Smooth muscle cell (in vitro differentiated cells): ENCODE data around the gene GSPT2. TPM values are rescaled to one million over a fixed set of nuclear protein-coding genes. Genes with fewer than 3 reads are reported as not detected.

Source experiments
- DNase-seq: peaks from one replicate; lab custom pipeline; 2025; ENCODE audit not compliant: unreplicated experiment; lab: John Stamatoyannopoulos, UW
- H2AFZ ChIP-seq: fragments of 200-600 bp; sonication (generic); 2 replicates; pipeline ENCODE4 v1.6.0; 2016; ENCODE audit warnings: antibody characterized with exemption, low read depth, mild to moderate bottlenecking
- H3F3A ChIP-seq: fragments of 200-600 bp; sonication (generic); 2 replicates; pipeline ENCODE4 v1.6.0; 2017; ENCODE audit warnings: antibody characterized with exemption, low read depth
- H3K27ac ChIP-seq: fragments of 200-600 bp; sonication (generic); 2 replicates; pipeline ENCODE4 v1.5.1; 2016; ENCODE audit warnings: low read depth, mild to moderate bottlenecking
- H3K27me3 ChIP-seq: fragments of 200-600 bp; sonication (generic); 2 replicates; pipeline ENCODE4 v1.6.1; 2016; ENCODE audit warnings: low read depth, mild to moderate bottlenecking
- H3K36me3 ChIP-seq: fragments of 200-600 bp; sonication (generic); 2 replicates; pipeline ENCODE4 v1.5.1; 2016; ENCODE audit warnings: low read depth
- H3K4me1 ChIP-seq: fragments of 200-600 bp; sonication (generic); 2 replicates; pipeline ENCODE4 v1.5.1; 2016; ENCODE audit warnings: low read depth
- H3K4me2 ChIP-seq: fragments of 200-600 bp; sonication (generic); 2 replicates; pipeline ENCODE4 v1.6.0; 2016; ENCODE audit warnings: mild to moderate bottlenecking
- H3K4me3 ChIP-seq: fragments of 200-600 bp; sonication (generic); 2 replicates; pipeline ENCODE4 v1.5.1; 2016; ENCODE audit warnings: mild to moderate bottlenecking
- H3K79me2 ChIP-seq: fragments of 200-600 bp; sonication (generic); 2 replicates; pipeline ENCODE4 v1.6.0; 2016; ENCODE audit warnings: low read depth, mild to moderate bottlenecking
- H3K9ac ChIP-seq: fragments of 200-600 bp; sonication (generic); 2 replicates; pipeline ENCODE4 v1.6.0; 2016; ENCODE audit warnings: low read depth
- H3K9me3 ChIP-seq: fragments of 200-600 bp; sonication (generic); replicated peaks from 2 replicates; pipeline ENCODE4 v1.5.1; 2016; ENCODE audit warnings: low read depth
- H4K20me1 ChIP-seq: fragments of 200-600 bp; sonication (generic); 2 replicates; pipeline ENCODE4 v1.6.0; 2016; ENCODE audit warnings: low read depth
- WGBS: methylation state at CpG from one replicate; pipeline ENCODE4 v1.1.7; 2016; ENCODE audit warnings: low lambda C conversion rate; 5-methylcytosine and 5-hydroxymethylcytosine counted together
- polyA plus RNA-seq: library from polyadenylated mRNA; unstranded; fragments of >200 nt; fragmentation: Nextera tagmentation; extraction: Ambion mirVana; gene quantifications from 2 replicates; pipeline ENCODE4 v1.2.1, GENCODE V29; 2016
- total RNA-seq: library from RNA; depleted of rRNA; stranded (reverse); fragments of >200 nt; gene quantifications from 2 replicates; pipeline ENCODE4 v1.2.3, GENCODE V29; 2014
- TF ChIP-seq, protein P1 (sequence below): fragments of 200-600 bp; sonication (generic); IDR thresholded peaks from 2 replicates; pipeline ENCODE4 v1.5.1; 2017; ENCODE audit warnings: borderline replicate concordance, mild to moderate bottlenecking, antibody characterized with exemption; ENCODE audit not compliant: insufficient read depth, poor library complexity, severe bottlenecking

The GSPT2 gene
- total and polyA plus RNA-seq, 2 experiments from 2014 or later = 6.9 to 7.7 TPM

DNA sequence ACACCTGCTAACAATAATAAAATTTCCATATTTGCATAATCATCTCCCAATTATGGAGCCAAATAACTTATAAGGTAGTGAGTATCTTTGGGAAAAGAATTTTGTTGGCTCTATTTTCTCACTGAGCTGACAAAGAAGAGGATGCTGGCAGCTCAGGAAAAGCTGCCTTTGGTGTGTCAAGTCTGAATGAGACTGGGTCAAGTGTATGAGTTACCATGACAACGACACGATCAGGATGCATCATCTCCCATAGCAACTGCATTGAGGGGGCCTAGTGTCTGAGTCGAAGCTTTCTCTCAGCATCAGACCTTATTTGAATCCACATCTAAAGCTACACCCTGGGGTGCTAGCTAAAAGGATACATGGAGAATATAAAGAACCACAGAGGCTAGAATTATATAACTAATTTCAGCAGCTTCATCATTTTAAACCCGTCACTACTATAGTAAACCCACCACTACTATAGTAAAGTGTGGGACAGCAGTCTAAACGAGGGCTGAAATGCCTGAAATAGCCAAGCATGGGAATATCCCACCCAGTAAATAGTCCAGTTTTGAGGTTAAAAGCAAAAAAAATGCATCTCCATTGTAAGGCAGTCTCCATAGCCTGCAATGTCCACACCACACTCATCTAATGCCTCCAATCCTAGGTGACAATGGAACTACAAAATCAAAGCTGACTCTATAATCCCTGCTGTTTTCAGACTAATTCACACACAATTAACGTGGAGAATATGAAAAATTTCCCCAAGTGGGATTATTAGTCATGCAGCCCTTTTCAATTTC is 16.0 kb downstream of the GSPT2 start:
- Histone ChIP-seq H3K9ac (no peak overlapping the region), H3K4me3 (no peak overlapping the region), H3K79me2 (no peaks in the 10 kb centered on the region), H3K4me2 (no peak overlapping the region), H3K27ac (no peak overlapping the region), H2AFZ (no peak overlapping the region), H3K4me1 (no peaks in the 10 kb centered on the region), H4K20me1 (no peaks in the 10 kb centered on the region), H3K27me3 (no peaks in the 10 kb centered on the region), H3F3A (no peaks in the 10 kb centered on the region), H3K9me3 (no peaks in the 10 kb centered on the region), H3K36me3 (no peaks in the 10 kb centered on the region)
- 70% methylated on average over 6 of the region's 6 CpGs for WGBS
- TF ChIP-seq, protein P1, sequence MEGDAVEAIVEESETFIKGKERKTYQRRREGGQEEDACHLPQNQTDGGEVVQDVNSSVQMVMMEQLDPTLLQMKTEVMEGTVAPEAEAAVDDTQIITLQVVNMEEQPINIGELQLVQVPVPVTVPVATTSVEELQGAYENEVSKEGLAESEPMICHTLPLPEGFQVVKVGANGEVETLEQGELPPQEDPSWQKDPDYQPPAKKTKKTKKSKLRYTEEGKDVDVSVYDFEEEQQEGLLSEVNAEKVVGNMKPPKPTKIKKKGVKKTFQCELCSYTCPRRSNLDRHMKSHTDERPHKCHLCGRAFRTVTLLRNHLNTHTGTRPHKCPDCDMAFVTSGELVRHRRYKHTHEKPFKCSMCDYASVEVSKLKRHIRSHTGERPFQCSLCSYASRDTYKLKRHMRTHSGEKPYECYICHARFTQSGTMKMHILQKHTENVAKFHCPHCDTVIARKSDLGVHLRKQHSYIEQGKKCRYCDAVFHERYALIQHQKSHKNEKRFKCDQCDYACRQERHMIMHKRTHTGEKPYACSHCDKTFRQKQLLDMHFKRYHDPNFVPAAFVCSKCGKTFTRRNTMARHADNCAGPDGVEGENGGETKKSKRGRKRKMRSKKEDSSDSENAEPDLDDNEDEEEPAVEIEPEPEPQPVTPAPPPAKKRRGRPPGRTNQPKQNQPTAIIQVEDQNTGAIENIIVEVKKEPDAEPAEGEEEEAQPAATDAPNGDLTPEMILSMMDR = no peak
- no peak for DNase-seq

DNA sequence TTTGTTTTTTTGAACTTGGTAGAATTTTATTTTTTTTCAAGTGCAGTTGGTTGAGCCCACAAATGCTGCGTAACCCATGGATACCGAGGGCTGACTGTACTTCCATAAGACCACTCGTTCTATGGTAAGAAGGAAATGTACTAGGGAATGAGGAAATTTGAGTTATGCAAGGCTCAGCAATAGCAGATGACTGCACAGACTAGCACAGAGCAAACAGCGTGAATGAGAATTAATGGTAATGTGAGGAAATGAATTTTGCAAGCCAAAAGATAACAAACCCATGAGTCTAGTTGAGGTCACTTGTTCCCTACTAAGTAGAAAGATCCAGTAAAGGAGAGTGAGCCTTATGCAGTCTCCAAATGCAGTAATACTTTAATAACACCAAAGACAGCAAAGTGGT is 17.4 kb downstream of the GSPT2 start:
- Histone ChIP-seq H3K79me2 (no peaks in the 10 kb centered on the region), H3K9ac (no peak overlapping the region), H3K4me2 (no peak overlapping the region), H3F3A (no peaks in the 10 kb centered on the region), H3K27ac (no peak overlapping the region), H4K20me1 (no peaks in the 10 kb centered on the region), H3K4me1 (no peaks in the 10 kb centered on the region), H3K27me3 (no peaks in the 10 kb centered on the region), H3K9me3 (no peaks in the 10 kb centered on the region), H3K36me3 (no peaks in the 10 kb centered on the region), H3K4me3 (no peak overlapping the region), H2AFZ (no peak overlapping the region)
- TF ChIP-seq, protein P1 = no peak
- no peak for DNase-seq
- WGBS = 71% methylated on average over 4 of the region's 4 CpGs

DNA sequence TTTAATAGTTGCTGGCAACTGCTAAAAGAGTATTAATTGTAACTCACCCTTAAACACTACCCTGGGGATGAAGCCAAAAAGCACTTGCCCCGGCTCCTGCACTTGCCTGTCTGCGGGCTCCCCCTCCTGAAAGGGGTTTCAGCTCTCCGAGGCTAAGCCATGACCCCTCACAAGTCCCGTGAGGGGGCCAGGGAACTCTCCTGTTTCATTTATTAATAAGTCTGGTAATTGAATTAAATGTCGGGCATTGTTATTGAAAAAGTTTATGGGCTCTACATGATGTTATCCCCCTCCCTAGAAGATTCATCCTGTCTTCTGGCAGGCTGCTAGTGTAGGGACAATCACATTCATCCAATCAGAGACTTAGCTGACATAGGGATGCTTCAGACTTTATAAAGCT is 23.3 kb downstream of the GSPT2 start:
- Histone ChIP-seq H3K27me3 (no peaks in the 10 kb centered on the region), H2AFZ (no peak overlapping the region), H3K9me3 (no peaks in the 10 kb centered on the region), H3K4me2 (no peak overlapping the region), H3K36me3 (no peaks in the 10 kb centered on the region), H3F3A (no peaks in the 10 kb centered on the region), H3K27ac (no peak overlapping the region), H3K79me2 (no peaks in the 10 kb centered on the region), H4K20me1 (no peaks in the 10 kb centered on the region), H3K4me3 (no peak overlapping the region), H3K9ac (no peak overlapping the region), H3K4me1 (no peaks in the 10 kb centered on the region)
- no peak for DNase-seq
- WGBS = 68% methylated on average over 5 of the region's 5 CpGs
- TF ChIP-seq, protein P1 = no peak

DNA sequence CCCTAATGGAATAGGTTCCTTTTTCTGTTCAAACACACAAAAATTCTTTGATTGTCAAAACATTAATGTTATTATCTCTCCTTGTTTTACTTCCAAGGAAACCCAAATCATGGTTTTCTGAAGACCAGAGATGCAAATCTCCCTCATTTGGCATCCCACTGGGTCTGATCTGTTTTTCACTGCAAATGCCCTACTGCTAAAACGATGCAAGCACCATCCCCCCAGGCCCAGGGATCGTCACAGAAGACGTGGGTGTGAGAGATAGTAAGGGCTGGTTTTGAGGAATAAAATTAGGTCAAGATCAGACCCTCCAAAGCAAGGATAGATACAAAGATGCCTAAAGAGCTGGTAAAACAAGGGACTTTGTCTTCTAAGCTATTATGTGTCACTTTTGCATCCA is 33.6 kb downstream of the GSPT2 start:
- no peaks in the 10 kb centered on the region for H3K27me3 ChIP-seq
- no peaks in the 10 kb centered on the region for H3F3A ChIP-seq
- H3K4me1 ChIP-seq = no peaks in the 10 kb centered on the region
- no peaks in the 10 kb centered on the region for H3K36me3 ChIP-seq
- no peak overlapping the region for H3K4me3 ChIP-seq
- no peaks in the 10 kb centered on the region for H3K79me2 ChIP-seq
- no peak overlapping the region for H3K9ac ChIP-seq
- H3K4me2 ChIP-seq = no peak overlapping the region
- H3K27ac ChIP-seq = no peak overlapping the region
- no peak overlapping the region for H2AFZ ChIP-seq
- TF ChIP-seq, protein P1 = no peak
- H3K9me3 ChIP-seq = no peaks in the 10 kb centered on the region
- no peak for DNase-seq
- H4K20me1 ChIP-seq = no peaks in the 10 kb centered on the region
- 12% methylated on average over 3 of the region's 3 CpGs for WGBS
